NAMALWA (cell line): ENCODE results near the gene PLEKHM3.

Experiments used
- DNase-seq: peaks from one replicate; pipeline ENCODE4 v3.0.0-alpha.2; 2015; ENCODE audit warnings: low spot score

PLEKHM3 gene

DNA sequence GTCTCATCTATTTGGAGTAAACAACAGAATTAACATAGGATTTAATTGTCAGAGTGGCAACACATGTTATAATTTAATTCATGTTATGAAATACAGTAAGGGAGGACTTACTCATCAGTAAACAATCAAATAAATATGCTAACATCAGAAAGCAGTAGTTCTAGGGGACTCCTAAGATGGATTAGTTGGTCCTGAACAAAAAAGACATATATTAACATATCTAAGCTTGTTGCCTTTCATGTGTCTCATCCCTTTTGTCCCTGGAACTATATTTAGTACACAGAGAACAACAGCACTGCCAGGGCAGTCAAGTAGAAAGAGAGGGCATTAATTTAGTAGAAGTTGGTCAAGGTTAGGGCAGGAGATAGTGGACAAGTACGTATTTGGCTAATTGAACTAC lies 137.8 kb downstream of the PLEKHM3 start:
- no peak for DNase-seq

DNA sequence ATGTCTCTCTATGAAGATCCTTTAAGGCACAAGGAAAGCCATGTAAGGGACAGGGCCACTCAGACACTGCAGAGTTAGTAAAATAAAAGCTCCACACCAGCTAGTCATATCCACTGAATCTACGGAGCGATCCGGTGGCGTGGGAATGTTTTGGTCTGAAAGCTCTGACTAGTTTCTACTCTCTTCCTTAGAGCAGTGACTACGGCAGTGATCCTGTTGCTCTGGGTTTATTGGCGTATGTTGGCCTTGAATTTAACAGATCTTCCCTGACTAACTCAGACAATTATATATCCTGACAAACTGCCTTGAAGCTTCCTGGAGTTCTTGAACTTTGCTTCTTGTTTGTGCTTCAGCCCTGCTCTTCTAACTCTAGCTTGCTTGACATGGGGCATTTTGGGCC lies 140.3 kb downstream of the PLEKHM3 start:
- no peak for DNase-seq

GRCh38 chr2:207884127-207884526 lies 141.2 kb downstream of the PLEKHM3 start:
- DNase-seq = no peak

GRCh38 chr2:207883002-207883780 lies 142.1 kb downstream of the PLEKHM3 start:
- DNase-seq = no peak

- DNase-seq = no peak
These were observed 143.4 kb downstream of the PLEKHM3 start for GRCh38 chr2:207881902-207882301.

GRCh38 chr2:207879536-207879935 lies 145.8 kb downstream of the PLEKHM3 start:
- DNase-seq = no peak

DNA sequence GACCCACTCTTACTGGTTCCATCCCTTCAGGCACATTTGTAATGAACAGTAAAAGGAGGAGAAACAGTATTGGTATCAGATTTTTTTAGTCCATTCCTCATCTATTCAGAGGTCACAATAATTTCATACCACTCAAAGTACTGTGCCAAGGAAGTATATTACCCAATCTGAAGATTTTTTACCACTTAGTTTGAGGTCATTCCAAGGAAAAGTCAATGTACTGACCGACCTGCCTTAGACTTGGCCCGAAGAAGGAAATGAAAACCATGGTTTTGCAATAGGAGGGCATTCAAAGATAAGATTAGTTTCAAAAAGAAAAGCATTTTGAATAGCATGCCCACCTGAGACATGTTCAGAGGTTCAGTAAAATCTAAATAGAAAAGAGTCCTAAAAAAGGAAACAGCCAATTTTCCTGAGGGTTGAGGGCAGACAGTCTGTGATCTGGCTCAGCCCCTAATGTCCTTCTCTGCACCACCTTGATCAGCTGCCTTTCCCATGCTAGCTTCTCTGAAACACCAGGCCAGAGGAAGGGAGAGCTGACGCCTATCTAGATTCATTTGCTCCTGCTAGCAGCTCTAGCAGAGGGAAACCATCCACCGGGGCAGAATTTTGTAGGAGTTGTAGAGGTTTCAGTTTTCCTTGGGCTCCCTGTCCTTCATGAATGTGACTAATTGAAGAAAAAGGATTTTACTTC lies 148.3 kb downstream of the PLEKHM3 start:
- DNase-seq = no peak

GRCh38 chr2:207875473-207876212 lies 149.7 kb downstream of the PLEKHM3 start:
- DNase-seq = no peak

DNA sequence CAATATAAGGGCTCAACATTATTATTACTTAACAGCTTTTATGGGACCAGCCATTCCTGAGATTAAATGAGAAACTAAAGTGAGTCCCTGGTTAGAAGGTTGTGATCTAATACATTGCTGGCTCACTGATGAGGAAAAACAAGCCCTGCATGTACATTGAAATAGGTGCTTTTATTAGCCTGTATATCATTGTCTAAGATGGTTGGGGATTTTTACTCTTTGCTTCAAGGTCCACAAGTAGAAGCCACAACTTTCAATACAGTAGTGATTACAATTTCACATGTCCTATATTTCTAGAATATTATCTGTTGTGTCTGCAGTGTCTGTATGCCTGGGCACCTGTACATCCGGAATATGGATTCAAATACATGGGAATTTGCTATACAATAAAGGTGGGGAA lies 151.5 kb downstream of the PLEKHM3 start:
- no peak for DNase-seq

DNA sequence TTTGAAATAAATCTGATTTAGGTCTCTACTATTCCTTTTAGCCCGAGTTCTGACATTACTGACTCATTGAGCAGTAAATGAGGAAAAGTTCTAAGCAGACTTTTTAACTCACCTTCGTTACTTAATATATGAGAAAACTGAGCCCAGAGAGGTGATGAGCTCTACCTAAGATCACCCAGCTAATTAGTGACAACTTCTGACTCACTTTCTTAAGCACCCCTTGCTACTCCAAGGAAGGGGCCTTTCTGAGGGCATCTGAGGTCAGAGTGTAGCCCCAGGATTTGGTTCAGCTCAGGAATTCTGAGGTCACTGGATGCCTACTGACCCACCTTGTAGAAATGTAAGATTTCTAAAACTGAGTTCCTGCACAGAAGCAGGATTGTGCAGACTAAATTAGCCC lies 153.4 kb downstream of the PLEKHM3 start:
- DNase-seq = no peak

DNA sequence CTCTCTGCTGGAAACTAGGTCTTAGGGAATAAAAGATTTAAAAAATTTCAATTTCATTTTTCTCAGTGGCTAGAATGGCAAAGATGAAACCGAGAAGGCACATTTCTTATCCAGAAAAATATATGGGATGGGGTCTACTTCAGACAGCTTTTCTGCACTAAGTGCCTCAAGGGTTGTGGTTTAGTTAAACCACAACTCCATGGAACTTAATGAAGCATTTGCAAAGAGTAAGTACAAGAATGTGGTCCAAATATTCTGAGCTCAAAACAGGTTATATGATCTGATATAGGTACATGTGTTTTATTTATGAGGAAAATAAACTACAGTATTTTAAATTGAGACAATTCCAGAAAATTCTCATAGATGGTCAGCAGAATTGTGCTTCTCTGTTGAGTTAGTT lies 153.8 kb downstream of the PLEKHM3 start:
- no peak for DNase-seq

DNA sequence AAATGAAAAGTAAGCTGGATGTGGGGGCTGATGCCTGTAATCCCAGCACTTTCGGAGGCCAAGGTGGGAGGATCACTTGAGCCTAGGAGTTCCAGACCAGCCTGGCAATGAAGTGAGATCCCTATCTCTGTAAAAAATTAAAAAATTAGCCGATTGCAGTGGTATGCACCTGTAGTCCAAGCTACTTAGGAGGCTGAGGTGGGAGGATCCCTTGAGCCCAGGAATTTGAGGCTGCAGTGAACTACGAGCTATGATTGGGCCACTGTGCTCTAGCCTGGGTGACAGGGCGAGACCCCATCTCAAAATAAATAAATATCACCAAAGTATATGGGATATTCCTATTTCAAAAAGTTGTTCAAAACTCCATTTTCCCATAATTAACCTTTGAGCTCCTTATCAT lies 154.5 kb downstream of the PLEKHM3 start:
- DNase-seq = no peak

GRCh38 chr2:207869784-207870778 lies 155.2 kb downstream of the PLEKHM3 start:
- no peak for DNase-seq

- no peak for DNase-seq
These were observed 156.3 kb downstream of the PLEKHM3 start for GRCh38 chr2:207868855-207869596.

DNA sequence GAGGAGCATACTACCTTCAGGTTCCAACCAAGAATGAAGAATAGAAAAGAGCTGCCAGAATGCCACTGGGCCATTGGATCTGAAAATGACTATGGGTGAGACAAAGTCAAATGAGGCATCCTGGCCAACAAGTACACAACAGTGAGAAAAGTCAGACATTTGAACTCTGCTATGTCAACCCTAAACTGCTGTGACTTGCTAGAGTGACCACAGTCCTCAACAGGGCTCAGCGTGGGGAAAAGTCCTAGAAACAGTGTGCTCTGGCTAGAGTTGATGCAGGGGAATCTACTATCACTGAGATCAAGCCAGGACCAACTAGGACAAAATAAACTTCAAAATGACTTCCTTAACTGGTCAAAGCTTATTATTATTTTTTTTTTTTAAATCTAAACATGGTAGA lies 157.4 kb downstream of the PLEKHM3 start:
- DNase-seq = no peak

DNA sequence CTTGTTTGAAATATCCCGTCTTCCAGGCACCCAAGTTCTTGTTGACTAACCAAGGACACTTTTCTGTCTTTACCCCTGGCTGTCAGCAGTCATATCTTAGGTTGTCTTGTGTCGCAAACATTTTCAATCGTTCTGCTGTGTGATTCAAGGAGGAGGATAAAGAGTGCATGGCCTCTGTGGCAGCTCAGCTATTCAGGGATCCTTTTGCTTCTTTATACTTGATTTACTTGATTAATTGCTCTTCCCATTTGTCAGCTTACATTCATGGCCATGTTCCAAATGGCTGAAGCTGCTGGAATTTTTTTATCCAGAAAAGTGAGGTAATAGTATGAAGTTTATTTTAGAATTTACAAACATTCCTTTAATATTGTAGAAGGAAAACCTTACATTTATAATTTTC lies 158.3 kb downstream of the PLEKHM3 start:
- no peak for DNase-seq

GRCh38 chr2:207865210-207865609 lies 160.1 kb downstream of the PLEKHM3 start:
- DNase-seq = no peak

GRCh38 chr2:207863345-207863744 lies 162.0 kb downstream of the PLEKHM3 start:
- no peak for DNase-seq

DNA sequence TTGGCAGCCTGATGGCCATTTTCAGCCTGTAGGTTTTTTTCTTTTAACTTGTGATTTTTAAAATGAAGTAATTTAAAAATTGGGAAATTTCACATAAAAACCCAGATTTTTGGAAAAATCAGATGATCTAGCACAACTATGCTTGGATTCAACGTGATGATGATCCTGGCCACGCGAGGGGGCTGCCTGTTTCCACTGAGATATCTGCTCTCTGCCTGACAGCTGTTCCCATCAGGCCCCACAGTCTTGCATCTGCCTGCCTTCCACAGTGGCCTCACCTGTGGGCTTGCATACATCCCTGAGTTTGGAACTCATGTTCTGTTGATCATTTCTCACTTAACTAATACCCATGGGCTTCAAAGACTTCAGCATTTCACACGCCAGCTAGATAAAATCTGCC lies 163.5 kb downstream of the PLEKHM3 start:
- no peak for DNase-seq

DNA sequence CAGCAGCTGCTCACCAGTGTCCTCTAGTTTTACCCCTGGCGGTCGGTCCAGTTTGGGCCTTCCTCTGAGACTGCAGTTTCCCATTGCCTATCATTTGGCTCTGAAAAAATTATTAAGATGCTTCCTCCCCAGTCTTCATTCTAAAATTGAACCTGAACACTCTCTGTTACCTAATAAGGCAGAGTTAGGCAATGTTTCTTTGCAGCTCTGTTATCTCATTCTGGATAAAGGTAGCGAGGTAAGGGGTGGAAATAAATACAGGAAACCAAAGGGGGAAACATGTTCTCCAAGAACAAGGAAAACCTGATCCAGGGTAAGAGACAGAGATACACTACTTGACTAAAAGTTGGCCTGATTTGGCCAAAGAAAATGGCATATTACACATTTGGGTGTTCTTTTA lies 164.6 kb downstream of the PLEKHM3 start:
- no peak for DNase-seq

DNA sequence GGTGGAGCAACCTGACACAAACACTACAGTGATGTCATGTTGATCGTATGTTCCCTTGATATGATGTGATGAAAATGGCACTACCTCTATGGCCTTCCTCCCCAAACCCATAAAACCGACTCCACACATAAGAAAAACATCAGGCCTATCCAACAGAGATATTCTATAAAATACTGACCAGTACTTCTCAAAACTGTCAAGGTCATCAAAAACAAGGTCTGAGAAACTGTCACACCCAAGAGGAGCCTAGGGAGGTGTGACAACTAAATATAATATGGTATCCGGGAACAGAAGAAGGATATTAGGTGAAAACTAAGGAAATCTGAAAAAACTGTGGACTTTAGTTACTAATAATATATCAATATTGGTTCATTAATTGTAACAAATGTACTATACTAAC lies 169.7 kb downstream of the PLEKHM3 start:
- no peak for DNase-seq
